Endothelial cell of umbilical vein (primary cell): ENCODE measurements around the gene FGF10. TPM values are rescaled to one million over a fixed set of nuclear protein-coding genes. Genes with fewer than 3 reads are reported as not detected.

Source experiments
- BruUV-seq: library from RNA; stranded (reverse); fragments of 400-500 nt; replicated peaks from 2 replicates; lab custom pipeline; 2021; lab: Mats Ljungman, UMichigan
- CTCF ChIA-PET: fragments of 300-600, 350-600 bp; sonication (Branson Sonifier 250); formaldehyde crosslinking; loops from one replicate; lab custom pipeline; 2021; ENCODE audit warnings: antibody characterized with exemption, inconsistent platforms; lab: Charles Lee
- POLR2A ChIA-PET: fragments of 300-600, 350-600 bp; sonication (Branson Sonifier 250); formaldehyde crosslinking; loops from one replicate; lab custom pipeline; 2021; ENCODE audit warnings: antibody characterized with exemption, inconsistent platforms; lab: Charles Lee
- DNase-seq: peaks from one replicate; pipeline ENCODE4 v3.0.0-alpha.2; 2011; ENCODE audit warnings: low read depth, low spot score
- FAIRE-seq: peaks from 2 replicates; lab custom pipeline; 2011; peaks lifted over from hg19 to GRCh38; lab: Jason Lieb, UNC
- H2AFZ ChIP-seq: 2 replicates; pipeline ENCODE4 v1.6.0; 2012; ENCODE audit warnings: low read depth, low read length, control low read depth, inconsistent platforms
- H3K27ac ChIP-seq: 2 replicates; pipeline ENCODE4 v1.5.1; 2011; ENCODE audit warnings: low read depth, mild to moderate bottlenecking, control low read depth, low read length, moderate library complexity; ENCODE audit not compliant: insufficient read depth
- H3K27me3 ChIP-seq, 2 experiments: 2 replicates each; pipeline versions ENCODE4 v1.6.0 to v1.6.1; 2011; ENCODE audit warnings: low read length in 2 of 2, mixed read lengths in 1 of 2; ENCODE audit not compliant: control insufficient read depth in 2 of 2, insufficient read depth in 2 of 2
- H3K36me3 ChIP-seq, 2 experiments: 2 replicates in 1 of 2; 3 replicates in 1 of 2; pipeline ENCODE4 v1.5.1; 2011; ENCODE audit warnings: low read length in 2 of 2, mild to moderate bottlenecking in 1 of 2, moderate library complexity in 1 of 2; ENCODE audit not compliant: control insufficient read depth in 2 of 2, insufficient read depth in 2 of 2; ENCODE audit errors: extremely low read depth in 1 of 2
- H3K4me1 ChIP-seq: 3 replicates; pipeline ENCODE4 v1.5.1; 2011; ENCODE audit warnings: mild to moderate bottlenecking, low read length; ENCODE audit not compliant: control insufficient read depth, insufficient read depth; ENCODE audit errors: extremely low read depth
- H3K4me2 ChIP-seq: 2 replicates; pipeline ENCODE4 v1.6.1; 2011; ENCODE audit warnings: low read length, control low read depth, mixed read lengths; ENCODE audit not compliant: insufficient read depth
- H3K4me3 ChIP-seq, 3 experiments: fragments of 200-600 bp in 1 of 3; sonication (generic), shearing (Covaris generic) in 1 of 3; replicated peaks in 1 of 3; 2 replicates each; pipeline ENCODE4 v1.5.1; 2011 to 2016; ENCODE audit warnings: control low read depth in 3 of 3, low read length in 3 of 3, mild to moderate bottlenecking in 2 of 3, inconsistent platforms in 1 of 3, low read depth in 1 of 3, moderate library complexity in 1 of 3; ENCODE audit not compliant: insufficient read depth in 1 of 3
- H3K79me2 ChIP-seq: 2 replicates; pipeline ENCODE4 v1.6.0; 2012; ENCODE audit warnings: low read length, inconsistent platforms; ENCODE audit not compliant: control insufficient read depth, insufficient read depth
- H3K9ac ChIP-seq: replicated peaks from 2 replicates; pipeline ENCODE3; 2011; ENCODE audit warnings: low read length, control low read depth; ENCODE audit not compliant: insufficient read depth; ENCODE audit errors: extremely low read depth
- H3K9me1 ChIP-seq: replicated peaks from 3 replicates; pipeline ENCODE4 v1.6.0; 2011; ENCODE audit warnings: mild to moderate bottlenecking, low read length; ENCODE audit not compliant: control insufficient read depth, insufficient read depth; ENCODE audit errors: extremely low read depth
- H3K9me3 ChIP-seq: replicated peaks from 2 replicates; pipeline ENCODE4 v1.5.1; 2012; ENCODE audit warnings: low read length, inconsistent platforms; ENCODE audit not compliant: control insufficient read depth, insufficient read depth
- H4K20me1 ChIP-seq: replicated peaks from 2 replicates; pipeline ENCODE3; 2011; ENCODE audit warnings: mild to moderate bottlenecking, low read length; ENCODE audit not compliant: control insufficient read depth, insufficient read depth; ENCODE audit errors: extremely low read depth
- CTCF ChIP-seq, 2 donors: IDR thresholded peaks; 1 replicate in 1 of 2; 2 replicates in 1 of 2; pipeline ENCODE4 v1.5.1; 2011; ENCODE audit warnings: low read length in 2 of 2, mild to moderate bottlenecking in 2 of 2, moderate library complexity in 2 of 2, control low read depth in 1 of 2, inconsistent platforms in 1 of 2, low read depth in 1 of 2; ENCODE audit not compliant: insufficient read depth in 1 of 2; ENCODE audit errors: extremely low read depth in 1 of 2
- EZH2 ChIP-seq: IDR thresholded peaks from 2 replicates; pipeline ENCODE4 v1.6.1; 2012; ENCODE audit warnings: borderline replicate concordance, low read depth, mild to moderate bottlenecking, moderate library complexity, low read length, inconsistent platforms; ENCODE audit not compliant: severe bottlenecking
- FOS ChIP-seq: IDR thresholded peaks from 2 replicates; pipeline ENCODE4 v1.6.1; 2011; ENCODE audit warnings: mild to moderate bottlenecking, low read length, moderate library complexity, borderline replicate concordance; ENCODE audit not compliant: insufficient read depth
- GATA2 ChIP-seq: IDR thresholded peaks from 2 replicates; pipeline ENCODE4 v1.7.0; 2011; ENCODE audit warnings: low read depth, mild to moderate bottlenecking, moderate library complexity, mixed read lengths, low read length; ENCODE audit not compliant: insufficient read length, insufficient read depth
- JUN ChIP-seq: IDR thresholded peaks from 2 replicates; pipeline ENCODE4 v1.6.1; 2011; ENCODE audit warnings: borderline replicate concordance, low read depth; ENCODE audit not compliant: insufficient read length, insufficient read depth
- MYC ChIP-seq: IDR thresholded peaks from one replicate; pipeline ENCODE4 v1.6.1; 2011; ENCODE audit warnings: mild to moderate bottlenecking, low read depth, low read length
- POLR2A ChIP-seq: IDR thresholded peaks from 2 replicates; pipeline ENCODE4 v1.6.1; 2012; ENCODE audit warnings: low read depth, mild to moderate bottlenecking, control low read depth, low read length
- POLR2AphosphoS5 ChIP-seq: IDR thresholded peaks from 2 replicates; pipeline ENCODE4 v1.6.1; 2012; ENCODE audit warnings: low read depth, mild to moderate bottlenecking, control low read depth, low read length, moderate library complexity; ENCODE audit not compliant: insufficient read depth
- dilution Hi-C: fragments of 300-500 bp; cut with MboI; formaldehyde crosslinking; loops from one replicate; pipeline ENCODE4 v1.15.0; 2019; ENCODE audit warnings: low sequenced_read_pairs; ENCODE audit not compliant: extremely low pct_ligation_motif_present
- intact Hi-C: fragments of 100-400 bp; cut with micrococcal nuclease; formaldehyde crosslinking; loops from one replicate; pipeline ENCODE4 v1.10.0; 2022
- polyA plus RNA-seq, 4 experiments: library from polyadenylated mRNA; depleted of rRNA in 3 of 4; stranded (reverse) in 3 of 4; unstranded in 1 of 4; fragments of >200 nt; gene quantifications; 2 replicates each; pipeline versions ENCODE4 v1.2.1 to v1.2.3, GENCODE V29; 2011 to 2012; ENCODE audit warnings: missing spikeins in 1 of 4
- total RNA-seq: library from RNA; stranded (reverse); gene quantifications from 2 replicates; pipeline ENCODE4 v1.2.3, GENCODE V29; 2021
- TF ChIP-seq, protein P1 (sequence below): IDR thresholded peaks from 2 replicates; pipeline ENCODE4 v1.6.1; 2011; ENCODE audit not compliant: insufficient read depth, insufficient read length

Gene FGF10
- total and polyA plus RNA-seq, 2 donors (not counting 3 experiments of a cell fraction or from before 2014, with no cell fraction given) = not detected

DNA sequence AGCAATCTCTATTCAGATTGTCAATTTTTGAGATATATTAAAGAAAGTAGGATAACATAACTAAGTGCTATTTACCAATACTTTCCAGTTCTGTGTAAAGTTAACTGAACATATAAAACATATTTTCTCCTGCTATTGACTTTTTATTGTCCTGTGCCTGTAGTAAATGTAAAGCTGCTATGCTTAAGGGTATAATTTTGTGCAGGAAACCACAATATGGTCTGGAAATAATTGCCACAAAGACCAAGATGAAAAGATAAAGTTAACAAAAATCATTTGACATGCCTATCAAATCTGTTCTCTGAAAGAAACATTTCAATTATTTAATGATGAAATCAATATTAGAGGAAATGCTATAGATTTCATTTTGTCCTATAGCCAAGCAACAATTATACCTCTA is 121.3 kb downstream of the FGF10 start:
- DNase-seq (no peak), FAIRE-seq (no peak)
- H4K20me1 ChIP-seq = no peaks in the 10 kb centered on the region
- H3K9me1 ChIP-seq = no peaks in the 10 kb centered on the region
- no peak for TF ChIP-seq GATA2
- TF ChIP-seq, protein P1, sequence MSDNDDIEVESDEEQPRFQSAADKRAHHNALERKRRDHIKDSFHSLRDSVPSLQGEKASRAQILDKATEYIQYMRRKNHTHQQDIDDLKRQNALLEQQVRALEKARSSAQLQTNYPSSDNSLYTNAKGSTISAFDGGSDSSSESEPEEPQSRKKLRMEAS = no peak
- no peak for TF ChIP-seq JUN
- no peak for TF ChIP-seq POLR2AphosphoS5
- TF ChIP-seq EZH2 = no peak
- no peak for TF ChIP-seq MYC
- H3K27ac ChIP-seq = no peak overlapping the region
- no peak overlapping the region for H3K4me3 ChIP-seq
- intact Hi-C loops (no loop called here), dilution Hi-C loops (no loop called here)
- no TSS peak for BruUV-seq
- no peaks in the 10 kb centered on the region for H3K27me3 ChIP-seq
- H3K9ac ChIP-seq = no peak overlapping the region
- no peaks in the 10 kb centered on the region for H3K9me3 ChIP-seq
- no peak overlapping the region for H3K4me2 ChIP-seq
- POLR2A ChIA-PET = no interaction called here
- H2AFZ ChIP-seq = no peak overlapping the region
- no peaks in the 10 kb centered on the region for H3K36me3 ChIP-seq
- no peaks in the 10 kb centered on the region for H3K4me1 ChIP-seq
- H3K79me2 ChIP-seq = no peaks in the 10 kb centered on the region
- CTCF ChIA-PET = no interaction called here

DNA sequence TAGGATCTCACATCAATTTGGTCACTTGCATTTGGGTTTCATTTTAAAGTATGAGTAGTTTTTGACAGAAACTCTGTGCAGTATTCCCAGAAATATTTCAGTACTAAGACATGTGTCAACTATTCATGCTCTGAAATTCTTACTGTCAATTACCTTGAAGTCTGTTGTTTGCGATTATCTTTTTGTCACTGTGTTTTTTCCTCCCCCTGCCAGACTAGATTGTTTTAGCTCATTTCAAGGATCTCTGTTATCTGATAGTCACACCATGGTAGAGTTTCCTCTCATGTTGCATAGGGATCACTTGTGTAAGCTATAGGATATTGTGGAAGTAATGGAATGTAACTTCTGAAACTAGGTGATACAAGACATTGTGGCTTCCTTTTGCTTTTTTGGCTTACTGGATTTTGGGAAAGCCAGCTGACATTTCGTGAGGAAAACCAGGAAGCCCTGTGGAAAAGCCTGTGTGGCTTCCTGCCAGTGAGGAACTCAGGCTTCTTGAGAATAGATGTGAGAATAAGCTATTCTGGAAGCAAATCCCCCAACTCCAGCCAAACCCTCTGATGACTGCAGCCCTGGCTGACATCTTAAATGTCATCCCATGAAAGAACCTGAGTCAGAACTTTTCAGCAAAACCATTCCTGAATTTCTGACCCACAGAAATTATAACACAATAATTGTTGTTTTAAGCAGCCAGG is 122.2 kb downstream of the FGF10 start:
- no peaks in the 10 kb centered on the region for H3K9me1 ChIP-seq
- no TSS peak for BruUV-seq
- no peak for FAIRE-seq

More for the DNA sequence above, 122.2 kb downstream of the FGF10 start:
- no peak for TF ChIP-seq MYC
- no peak for TF ChIP-seq CTCF (IDR thresholded peaks at IDR 0.05; ENCODE audit: extremely low read depth in 1 of 2, insufficient read depth in 1 of 2, low read depth in 1 of 2, low read length in 2 of 2)
- no peak for TF ChIP-seq EZH2
- TF ChIP-seq POLR2AphosphoS5 = no peak
- no peak for TF ChIP-seq GATA2
- TF ChIP-seq, protein P1 = no peak
- TF ChIP-seq FOS = no peak
- no peak for TF ChIP-seq POLR2A
- TF ChIP-seq JUN = no peak
- ChIA-PET POLR2A (no interaction called here), CTCF (no interaction called here)
- no peak overlapping the region for H3K9ac ChIP-seq
- H3K27me3 ChIP-seq = no peaks in the 10 kb centered on the region
- no peaks in the 10 kb centered on the region for H3K9me3 ChIP-seq
- H3K36me3 ChIP-seq = no peaks in the 10 kb centered on the region
- no peaks in the 10 kb centered on the region for H4K20me1 ChIP-seq
- DNase-seq = no peak
- intact Hi-C loops (no loop called here), dilution Hi-C loops (no loop called here)
- no peak overlapping the region for H3K27ac ChIP-seq
- no peak overlapping the region for H3K4me3 ChIP-seq
- H3K4me2 ChIP-seq = no peak overlapping the region
- H3K4me1 ChIP-seq = no peaks in the 10 kb centered on the region
- H3K79me2 ChIP-seq = no peaks in the 10 kb centered on the region
- no peak overlapping the region for H2AFZ ChIP-seq
